ENCODE data around the gene TBX4.

DNA sequence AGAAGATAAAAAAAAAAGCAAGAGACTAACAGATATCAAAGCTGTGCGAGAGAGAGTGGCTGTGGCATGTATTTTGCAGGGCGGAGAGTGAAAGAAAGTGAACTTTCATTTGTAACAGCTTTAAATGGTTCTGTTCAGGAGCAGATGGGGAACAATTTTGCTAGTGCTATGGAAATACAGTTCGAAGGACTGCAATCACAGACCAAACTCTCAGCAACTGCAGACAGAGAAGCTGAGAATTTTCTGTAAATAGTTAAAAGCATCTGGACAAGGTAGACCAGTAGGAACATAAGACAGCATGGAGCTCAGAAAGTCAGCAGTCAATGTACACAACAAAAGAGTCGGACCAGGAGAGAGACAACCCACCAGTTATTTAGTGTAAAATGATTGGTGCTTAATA is 62.3 kb downstream of the TBX4 start:
- TF ChIP-seq POLR2A (IDR thresholded peaks at IDR 0.05) = no peak
- no peak for TF ChIP-seq POLR2AphosphoS5 (IDR thresholded peaks at IDR 0.05)
- TF ChIP-seq, protein P1, sequence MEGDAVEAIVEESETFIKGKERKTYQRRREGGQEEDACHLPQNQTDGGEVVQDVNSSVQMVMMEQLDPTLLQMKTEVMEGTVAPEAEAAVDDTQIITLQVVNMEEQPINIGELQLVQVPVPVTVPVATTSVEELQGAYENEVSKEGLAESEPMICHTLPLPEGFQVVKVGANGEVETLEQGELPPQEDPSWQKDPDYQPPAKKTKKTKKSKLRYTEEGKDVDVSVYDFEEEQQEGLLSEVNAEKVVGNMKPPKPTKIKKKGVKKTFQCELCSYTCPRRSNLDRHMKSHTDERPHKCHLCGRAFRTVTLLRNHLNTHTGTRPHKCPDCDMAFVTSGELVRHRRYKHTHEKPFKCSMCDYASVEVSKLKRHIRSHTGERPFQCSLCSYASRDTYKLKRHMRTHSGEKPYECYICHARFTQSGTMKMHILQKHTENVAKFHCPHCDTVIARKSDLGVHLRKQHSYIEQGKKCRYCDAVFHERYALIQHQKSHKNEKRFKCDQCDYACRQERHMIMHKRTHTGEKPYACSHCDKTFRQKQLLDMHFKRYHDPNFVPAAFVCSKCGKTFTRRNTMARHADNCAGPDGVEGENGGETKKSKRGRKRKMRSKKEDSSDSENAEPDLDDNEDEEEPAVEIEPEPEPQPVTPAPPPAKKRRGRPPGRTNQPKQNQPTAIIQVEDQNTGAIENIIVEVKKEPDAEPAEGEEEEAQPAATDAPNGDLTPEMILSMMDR (IDR thresholded peaks at IDR 0.05) = no peak

Data from breast epithelium (tissue), 3 donors.